OCI-LY1 (cell line): ENCODE results near the gene CRY2.

ENCODE experiments used
- H2AFZ ChIP-seq: fragments of 200-600 bp; sonication (generic), shearing (Covaris generic); 2 replicates; pipeline ENCODE4 v1.6.0; 2014; ENCODE audit warnings: antibody characterized with exemption, mild to moderate bottlenecking, low read length
- H3F3A ChIP-seq: fragments of 200-600 bp; sonication (generic), shearing (Covaris generic); 2 replicates; pipeline ENCODE4 v1.6.0; 2014; ENCODE audit warnings: mild to moderate bottlenecking, antibody characterized with exemption, low read length, moderate library complexity; ENCODE audit not compliant: insufficient read depth
- H3K27ac ChIP-seq: fragments of 200-600 bp; sonication (generic); 2 replicates; pipeline ENCODE4 v1.5.1; 2014; ENCODE audit warnings: low read length, mixed run types, mild to moderate bottlenecking, low read depth; ENCODE audit not compliant: poor library complexity, severe bottlenecking
- H3K27me3 ChIP-seq: fragments of 200-600 bp; sonication (generic); 2 replicates; pipeline ENCODE4 v1.6.0; 2014; ENCODE audit warnings: antibody characterized with exemption, mild to moderate bottlenecking, low read length, moderate library complexity; ENCODE audit not compliant: insufficient read depth
- H3K36me3 ChIP-seq: fragments of 200-600 bp; sonication (generic); 2 replicates; pipeline ENCODE4 v1.6.1; 2014; ENCODE audit warnings: mild to moderate bottlenecking, antibody characterized with exemption, low read length, moderate library complexity, mixed read lengths; ENCODE audit not compliant: insufficient read depth
- H3K4me1 ChIP-seq: fragments of 200-600 bp; sonication (generic); 2 replicates; pipeline ENCODE4 v1.5.1; 2014; ENCODE audit warnings: mild to moderate bottlenecking, low read length, moderate library complexity; ENCODE audit not compliant: insufficient read depth, severe bottlenecking
- H3K4me2 ChIP-seq: fragments of 200-600 bp; sonication (generic), shearing (Covaris generic); 2 replicates; pipeline ENCODE4 v1.6.1; 2014; ENCODE audit warnings: low read length
- H3K4me3 ChIP-seq: fragments of 200-600 bp; sonication (generic); 2 replicates; pipeline ENCODE4 v1.5.1; 2014; ENCODE audit warnings: low read length, low read depth, mild to moderate bottlenecking, mixed read lengths; ENCODE audit not compliant: poor library complexity, severe bottlenecking
- H3K79me2 ChIP-seq: fragments of 200-600 bp; shearing (Covaris generic); 2 replicates; pipeline ENCODE4 v1.6.1; 2016; ENCODE audit warnings: mixed run types, low read length, mixed read lengths; ENCODE audit not compliant: insufficient read depth
- H3K9ac ChIP-seq: fragments of 200-600 bp; sonication (generic), shearing (Covaris generic); 2 replicates; pipeline ENCODE4 v1.6.1; 2014; ENCODE audit warnings: mild to moderate bottlenecking, low read length, mixed read lengths
- H3K9me2 ChIP-seq: fragments of 200-600 bp; sonication (generic), shearing (Covaris generic); 2 replicates; pipeline ENCODE4 v1.6.1; 2014; ENCODE audit warnings: low read depth, mild to moderate bottlenecking, low read length, mixed read lengths
- H3K9me3 ChIP-seq: fragments of 200-600 bp; shearing (Covaris generic); 2 replicates; pipeline ENCODE4 v1.6.1; 2014; ENCODE audit warnings: low read length, mixed read lengths
- H4K20me1 ChIP-seq: fragments of 200-600 bp; sonication (generic), shearing (Covaris generic); 2 replicates; pipeline ENCODE4 v1.6.0; 2016; ENCODE audit warnings: mild to moderate bottlenecking, low read length; ENCODE audit not compliant: insufficient read depth
- EZH2 ChIP-seq: fragments of 200-600 bp; sonication (generic), shearing (Covaris generic); IDR thresholded peaks from 2 replicates; pipeline ENCODE4 v1.8.0; 2017; ENCODE audit warnings: borderline replicate concordance, mixed run types, mild to moderate bottlenecking, antibody characterized with exemption, low read length, moderate library complexity, mixed read lengths
- TF ChIP-seq, protein P1 (sequence below): fragments of 200-600 bp; sonication (generic), shearing (Covaris generic); IDR thresholded peaks from 2 replicates; pipeline ENCODE4 v1.5.1; 2017; ENCODE audit warnings: mild to moderate bottlenecking, antibody characterized with exemption, low read length, moderate library complexity, mixed read lengths

CRY2 gene

DNA sequence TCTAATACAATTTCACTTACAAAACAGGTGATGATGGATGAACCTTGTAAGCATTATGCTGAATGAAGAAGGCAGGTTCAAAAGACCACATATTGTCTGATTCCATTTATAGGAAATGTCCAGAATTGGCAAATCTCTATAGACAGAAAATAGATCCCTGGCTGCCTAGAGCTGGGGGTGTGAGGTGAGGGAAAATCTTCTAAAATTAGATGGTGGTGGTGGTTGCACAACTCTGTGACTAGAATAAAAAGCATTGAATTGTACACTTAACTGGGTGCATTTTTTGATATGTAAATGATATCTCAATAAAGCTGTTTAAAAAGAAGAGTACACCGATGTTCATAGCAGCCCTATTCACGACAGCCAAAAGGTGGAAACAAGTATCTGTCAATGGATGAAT, 16.7 kb upstream of the CRY2 start:
- H3K79me2 ChIP-seq, result no peaks in the 10 kb centered on the region
- peaks cover 5% of the 10 kb centered on the region; the same call in 1 of the 2 replicates for H3K27me3 ChIP-seq
- H3K36me3 ChIP-seq, result no peaks in the 10 kb centered on the region
- H3K27ac ChIP-seq, result no peak overlapping the region
- H3K4me2 ChIP-seq, result no peak overlapping the region
- no peaks in the 10 kb centered on the region for H3K9me3 ChIP-seq
- no peaks in the 10 kb centered on the region for H4K20me1 ChIP-seq
- H3F3A ChIP-seq, result no peaks in the 10 kb centered on the region
- no peaks in the 10 kb centered on the region for H3K9me2 ChIP-seq
- H3K4me1 ChIP-seq, result no peaks in the 10 kb centered on the region
- no peak overlapping the region for H3K9ac ChIP-seq
- TF ChIP-seq, protein P1, sequence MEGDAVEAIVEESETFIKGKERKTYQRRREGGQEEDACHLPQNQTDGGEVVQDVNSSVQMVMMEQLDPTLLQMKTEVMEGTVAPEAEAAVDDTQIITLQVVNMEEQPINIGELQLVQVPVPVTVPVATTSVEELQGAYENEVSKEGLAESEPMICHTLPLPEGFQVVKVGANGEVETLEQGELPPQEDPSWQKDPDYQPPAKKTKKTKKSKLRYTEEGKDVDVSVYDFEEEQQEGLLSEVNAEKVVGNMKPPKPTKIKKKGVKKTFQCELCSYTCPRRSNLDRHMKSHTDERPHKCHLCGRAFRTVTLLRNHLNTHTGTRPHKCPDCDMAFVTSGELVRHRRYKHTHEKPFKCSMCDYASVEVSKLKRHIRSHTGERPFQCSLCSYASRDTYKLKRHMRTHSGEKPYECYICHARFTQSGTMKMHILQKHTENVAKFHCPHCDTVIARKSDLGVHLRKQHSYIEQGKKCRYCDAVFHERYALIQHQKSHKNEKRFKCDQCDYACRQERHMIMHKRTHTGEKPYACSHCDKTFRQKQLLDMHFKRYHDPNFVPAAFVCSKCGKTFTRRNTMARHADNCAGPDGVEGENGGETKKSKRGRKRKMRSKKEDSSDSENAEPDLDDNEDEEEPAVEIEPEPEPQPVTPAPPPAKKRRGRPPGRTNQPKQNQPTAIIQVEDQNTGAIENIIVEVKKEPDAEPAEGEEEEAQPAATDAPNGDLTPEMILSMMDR, result no peak
- TF ChIP-seq EZH2, result no peak
- no peak overlapping the region for H2AFZ ChIP-seq
- H3K4me3 ChIP-seq, result no peak overlapping the region

GRCh38 chr11:45832811-45833441, 14.3 kb upstream of the CRY2 start:
- H3K9ac ChIP-seq, result no peak overlapping the region
- TF ChIP-seq, protein P1, result no peak
- no peak for TF ChIP-seq EZH2
- H3K4me2 ChIP-seq, result no peak overlapping the region

DNA sequence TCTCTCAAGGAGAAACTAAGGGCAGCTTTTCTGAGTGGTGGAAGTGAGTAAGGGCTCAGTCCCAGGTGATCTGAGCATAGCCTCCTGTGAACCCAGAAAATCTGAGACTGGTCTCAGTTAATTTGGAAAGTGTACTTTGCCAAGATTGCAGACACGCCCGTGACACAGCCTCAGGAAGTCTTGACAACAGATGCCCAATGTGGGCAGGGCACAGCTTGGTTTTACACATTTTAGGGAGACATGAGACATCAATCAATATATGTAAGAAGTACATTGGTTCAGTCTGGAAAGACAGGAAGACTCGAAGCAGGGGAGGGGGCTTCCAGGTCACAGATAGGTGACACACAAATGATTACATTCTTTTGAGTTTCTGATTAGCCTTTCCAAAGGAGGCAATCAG, 13.5 kb upstream of the CRY2 start:
- H3K36me3 ChIP-seq, result no peaks in the 10 kb centered on the region
- H2AFZ ChIP-seq, result no peak overlapping the region
- no peak overlapping the region for H3K9ac ChIP-seq
- no peak overlapping the region for H3K4me3 ChIP-seq
- H3K27ac ChIP-seq, result no peak overlapping the region
- H3K79me2 ChIP-seq, result no peaks in the 10 kb centered on the region
- H3K4me2 ChIP-seq, result no peak overlapping the region
- no peaks in the 10 kb centered on the region for H3K4me1 ChIP-seq
- H3K9me3 ChIP-seq, result no peaks in the 10 kb centered on the region
- no peaks in the 10 kb centered on the region for H4K20me1 ChIP-seq
- no peaks in the 10 kb centered on the region for H3K27me3 ChIP-seq
- H3F3A ChIP-seq, result no peaks in the 10 kb centered on the region
- no peaks in the 10 kb centered on the region for H3K9me2 ChIP-seq
- no peak for TF ChIP-seq EZH2
- TF ChIP-seq, protein P1, result no peak

More at GRCh38 chr11:45832811-45833441, 14.3 kb upstream of the CRY2 start:
- Histone ChIP-seq H3K79me2 (no peaks in the 10 kb centered on the region), H3K9me2 (no peaks in the 10 kb centered on the region), H2AFZ (no peak overlapping the region), H4K20me1 (no peaks in the 10 kb centered on the region), H3K27me3 (no peaks in the 10 kb centered on the region), H3K9me3 (no peaks in the 10 kb centered on the region), H3K36me3 (no peaks in the 10 kb centered on the region), H3F3A (no peaks in the 10 kb centered on the region), H3K27ac (no peak overlapping the region), H3K4me1 (no peaks in the 10 kb centered on the region), H3K4me3 (no peak overlapping the region)
